Sigmoid colon (tissue), 7 donors: ENCODE data around the gene TENM3. TPM values are rescaled to one million over a fixed set of nuclear protein-coding genes. Genes with fewer than 3 reads are reported as not detected.
A peak's percentile ranks its signal among the peaks of the same experiment; 100 is the strongest.

Experiments used
- DNase-seq: peaks from one replicate; pipeline ENCODE4 v3.0.0-alpha.2; 2019
- H3K27ac ChIP-seq, 4 donors: fragments of 200-600 bp; sonication (generic); one replicate each; pipeline ENCODE4 v1.5.1; 2016 to 2019; ENCODE audit warnings: mild to moderate bottlenecking in 1 of 4
- H3K27me3 ChIP-seq, 3 donors: fragments of 200-600 bp; sonication (generic); one replicate each; pipeline ENCODE4 v1.5.1; 2019; ENCODE audit warnings: mild to moderate bottlenecking in 1 of 3
- H3K36me3 ChIP-seq, 4 donors: fragments of 200-600 bp; sonication (generic); one replicate each; pipeline ENCODE4 v1.5.1; 2016 to 2019
- H3K4me1 ChIP-seq, 4 donors: fragments of 200-600 bp; sonication (generic); one replicate each; pipeline ENCODE4 v1.5.1; 2017 to 2019
- H3K4me3 ChIP-seq, 4 donors: fragments of 200-600 bp; sonication (generic); one replicate each; pipeline ENCODE4 v1.5.1; 2017 to 2019; ENCODE audit warnings: mild to moderate bottlenecking in 2 of 4, moderate library complexity in 1 of 4
- H3K9me3 ChIP-seq, 4 donors: fragments of 200-600 bp in 3 of 4; sonication (generic) in 3 of 4; one replicate each; pipeline versions ENCODE4 v1.5.1 to v1.6.1; 2013 to 2019
- EP300 ChIP-seq, 4 donors: sonication (generic); formaldehyde crosslinking; IDR thresholded peaks; one replicate each; pipeline ENCODE4 v1.6.1; 2017; ENCODE audit warnings: antibody characterized with exemption in 4 of 4
- POLR2A ChIP-seq, 2 donors: fragments of 450-650 bp; IDR thresholded peaks; one replicate each; pipeline ENCODE4 v1.6.1; 2016; ENCODE audit warnings: antibody characterized with exemption in 2 of 2, mild to moderate bottlenecking in 2 of 2, moderate library complexity in 2 of 2
- POLR2AphosphoS5 ChIP-seq, 4 donors: sonication (generic); formaldehyde crosslinking; IDR thresholded peaks; one replicate each; pipeline ENCODE4 v1.6.1; 2017; ENCODE audit warnings: antibody characterized with exemption in 4 of 4
- WGBS, 2 donors: extraction: QIAGEN DNeasy Blood & Tissue Kit; methylation state at CpG; one replicate each; pipeline ENCODE4 v1.1.7; 2013; 5-methylcytosine and 5-hydroxymethylcytosine counted together
- intact Hi-C: fragments of 100-400 bp; cut with DNase I; formaldehyde crosslinking; loops from one replicate; pipeline ENCODE4 v1.15.1; 2023
- polyA plus RNA-seq, 3 donors: library from polyadenylated mRNA; stranded (reverse); fragments of 200-250 nt; gene quantifications; one replicate each; pipeline ENCODE4 v1.2.3, GENCODE V29; 2013
- total RNA-seq, 4 donors: library from RNA; depleted of rRNA; stranded (reverse); fragments of >200 nt; gene quantifications; one replicate each; pipeline ENCODE4 v1.1.0, GENCODE V29; 2016
- TF ChIP-seq, protein P1 (sequence below), 4 experiments: fragments of 450-650 bp in 3 of 4; fragments of 200-600 bp in 1 of 4; IDR thresholded peaks; one replicate each; pipeline ENCODE4 v1.5.1; 2016 to 2019; ENCODE audit warnings: antibody characterized with exemption in 4 of 4, mild to moderate bottlenecking in 3 of 4, moderate library complexity in 2 of 4
- donor health status: healthy with polysubstance abuse.
- donor health status: Bipolar disorder and iron deficiency.
- donor health status: healthy.

Gene TENM3
- total and polyA plus RNA-seq, 7 donors, result 0.60 to 82.3 (median 37.8) TPM; not detected in 1

DNA sequence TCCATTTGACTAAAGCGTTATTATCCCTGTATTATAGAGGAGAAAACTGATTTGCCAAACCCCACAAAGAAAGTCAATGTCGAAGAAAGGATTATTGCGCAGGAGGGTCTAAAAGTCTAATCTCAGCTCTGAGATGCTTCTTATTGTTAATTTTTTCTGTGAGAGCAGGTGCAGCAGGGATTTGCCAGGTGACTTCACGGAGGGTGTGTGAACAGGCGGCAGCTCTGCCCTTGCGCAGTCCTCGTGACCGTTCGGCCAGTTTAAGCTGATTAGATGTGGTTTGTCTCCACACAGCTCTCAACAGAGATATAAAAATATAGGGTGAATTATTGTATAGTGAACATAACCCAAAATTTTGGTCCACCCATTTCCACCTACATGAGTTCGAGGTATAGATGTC, 28.5 kb downstream of the TENM3 start:
- intact Hi-C loops, result no loop called here
- 93 to 94% methylated on average over 10 of the region's 10 CpGs for WGBS, 2 donors
- Histone ChIP-seq H3K36me3 (no peaks in the 10 kb centered on the region), H3K27ac (no peak overlapping the region), H3K4me1 (peaks cover 0 to 6% (median 2%) of the 10 kb centered on the region in 4 donors), H3K9me3 (no peaks in the 10 kb centered on the region), H3K27me3 (no peaks in the 10 kb centered on the region), H3K4me3 (no peak overlapping the region)
- DNase-seq, result no peak
- no peak for TF ChIP-seq POLR2AphosphoS5 (IDR thresholded peaks at IDR 0.05)
- TF ChIP-seq EP300 (IDR thresholded peaks at IDR 0.05), result no peak
- TF ChIP-seq, protein P1, sequence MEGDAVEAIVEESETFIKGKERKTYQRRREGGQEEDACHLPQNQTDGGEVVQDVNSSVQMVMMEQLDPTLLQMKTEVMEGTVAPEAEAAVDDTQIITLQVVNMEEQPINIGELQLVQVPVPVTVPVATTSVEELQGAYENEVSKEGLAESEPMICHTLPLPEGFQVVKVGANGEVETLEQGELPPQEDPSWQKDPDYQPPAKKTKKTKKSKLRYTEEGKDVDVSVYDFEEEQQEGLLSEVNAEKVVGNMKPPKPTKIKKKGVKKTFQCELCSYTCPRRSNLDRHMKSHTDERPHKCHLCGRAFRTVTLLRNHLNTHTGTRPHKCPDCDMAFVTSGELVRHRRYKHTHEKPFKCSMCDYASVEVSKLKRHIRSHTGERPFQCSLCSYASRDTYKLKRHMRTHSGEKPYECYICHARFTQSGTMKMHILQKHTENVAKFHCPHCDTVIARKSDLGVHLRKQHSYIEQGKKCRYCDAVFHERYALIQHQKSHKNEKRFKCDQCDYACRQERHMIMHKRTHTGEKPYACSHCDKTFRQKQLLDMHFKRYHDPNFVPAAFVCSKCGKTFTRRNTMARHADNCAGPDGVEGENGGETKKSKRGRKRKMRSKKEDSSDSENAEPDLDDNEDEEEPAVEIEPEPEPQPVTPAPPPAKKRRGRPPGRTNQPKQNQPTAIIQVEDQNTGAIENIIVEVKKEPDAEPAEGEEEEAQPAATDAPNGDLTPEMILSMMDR (IDR thresholded peaks at IDR 0.05), result no peak
- TF ChIP-seq POLR2A (IDR thresholded peaks at IDR 0.05), result no peak

DNA sequence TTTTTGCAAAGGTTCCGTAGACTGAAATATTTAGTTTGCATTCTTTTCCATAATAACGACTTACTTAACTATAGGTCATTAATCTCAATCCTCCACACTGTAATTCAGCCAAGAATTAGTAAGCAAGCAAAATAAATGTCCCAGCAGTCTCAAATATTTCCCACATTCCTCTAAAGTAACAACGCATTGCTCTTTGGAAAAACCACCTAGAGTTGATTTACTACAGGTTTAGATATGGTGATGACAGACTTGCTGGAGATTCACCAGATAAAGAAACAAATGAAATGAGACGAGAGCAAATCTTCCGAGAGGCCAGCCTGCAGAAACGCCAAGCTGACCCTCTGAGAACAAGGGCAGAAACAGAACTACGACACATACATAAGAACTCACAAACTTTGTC, 28.9 kb downstream of the TENM3 start:
- no peaks in the 10 kb centered on the region for H3K27me3 ChIP-seq
- H3K4me3 ChIP-seq, result no peak overlapping the region
- H3K4me1 ChIP-seq, result peaks cover 0 to 10% (median 4%) of the 10 kb centered on the region in 4 donors
- H3K36me3 ChIP-seq, result no peaks in the 10 kb centered on the region
- 79 to 87% methylated on average over 7 of the region's 7 CpGs for WGBS, 2 donors
- TF ChIP-seq EP300 (IDR thresholded peaks at IDR 0.05) (no peak), POLR2AphosphoS5 (IDR thresholded peaks at IDR 0.05) (no peak), POLR2A (IDR thresholded peaks at IDR 0.05) (no peak)
- TF ChIP-seq, protein P1 (IDR thresholded peaks at IDR 0.05), result no peak
- DNase-seq, result no peak
- no peaks in the 10 kb centered on the region for H3K9me3 ChIP-seq
- peak overlapping the region in 1 of 4 donors; percentile 5 for H3K27ac ChIP-seq
- intact Hi-C loops, result no loop called here

DNA sequence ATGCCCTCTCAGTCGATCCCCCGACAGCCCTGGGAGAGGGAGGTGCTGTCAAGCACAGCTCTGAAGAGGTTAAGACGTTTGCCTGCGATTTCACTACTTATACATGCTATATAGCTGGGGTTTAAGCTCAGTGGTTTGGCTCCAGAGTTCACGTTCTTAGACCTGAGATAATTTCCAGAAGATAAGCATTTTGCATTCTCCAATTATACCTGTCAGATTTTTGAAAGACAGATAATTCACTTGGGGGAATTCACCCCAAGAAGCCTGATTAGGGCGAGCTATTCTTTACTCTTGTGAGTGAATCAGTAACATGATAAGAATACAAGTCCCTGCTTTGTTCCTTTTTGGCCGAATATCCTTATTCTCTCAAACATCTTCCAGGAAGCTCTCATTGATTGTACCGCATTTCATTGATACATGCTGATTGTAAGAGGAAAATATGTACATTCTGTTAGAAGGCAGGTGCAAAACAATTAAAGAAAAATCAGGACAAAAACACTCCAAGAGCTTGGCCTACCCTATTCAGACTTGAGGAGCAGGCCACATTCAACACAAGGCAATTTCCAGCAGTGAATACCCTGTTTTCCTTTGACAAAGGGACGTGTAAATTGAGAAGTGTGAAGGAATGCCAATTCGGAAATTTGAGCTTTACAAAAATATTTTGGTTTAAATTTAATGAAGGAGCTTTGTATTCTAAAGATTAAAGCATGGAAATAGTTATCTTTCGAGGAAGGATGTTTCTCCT, 30.2 kb downstream of the TENM3 start:
- Histone ChIP-seq H3K4me3 (no peak overlapping the region), H3K27ac (no peak overlapping the region), H3K9me3 (no peaks in the 10 kb centered on the region), H3K27me3 (no peaks in the 10 kb centered on the region), H3K36me3 (no peaks in the 10 kb centered on the region), H3K4me1 (peaks cover 0 to 14% (median 6%) of the 10 kb centered on the region in 4 donors)
- no peak for DNase-seq
- intact Hi-C loops, result no loop called here
- whole genome bisulfite sequencing, 2 donors, result 72 to 79% methylated on average over 11 of the region's 11 CpGs
- TF ChIP-seq EP300 (IDR thresholded peaks at IDR 0.05) (no peak), POLR2AphosphoS5 (IDR thresholded peaks at IDR 0.05) (no peak), POLR2A (IDR thresholded peaks at IDR 0.05) (no peak)
- TF ChIP-seq, protein P1 (IDR thresholded peaks at IDR 0.05), result no peak

DNA sequence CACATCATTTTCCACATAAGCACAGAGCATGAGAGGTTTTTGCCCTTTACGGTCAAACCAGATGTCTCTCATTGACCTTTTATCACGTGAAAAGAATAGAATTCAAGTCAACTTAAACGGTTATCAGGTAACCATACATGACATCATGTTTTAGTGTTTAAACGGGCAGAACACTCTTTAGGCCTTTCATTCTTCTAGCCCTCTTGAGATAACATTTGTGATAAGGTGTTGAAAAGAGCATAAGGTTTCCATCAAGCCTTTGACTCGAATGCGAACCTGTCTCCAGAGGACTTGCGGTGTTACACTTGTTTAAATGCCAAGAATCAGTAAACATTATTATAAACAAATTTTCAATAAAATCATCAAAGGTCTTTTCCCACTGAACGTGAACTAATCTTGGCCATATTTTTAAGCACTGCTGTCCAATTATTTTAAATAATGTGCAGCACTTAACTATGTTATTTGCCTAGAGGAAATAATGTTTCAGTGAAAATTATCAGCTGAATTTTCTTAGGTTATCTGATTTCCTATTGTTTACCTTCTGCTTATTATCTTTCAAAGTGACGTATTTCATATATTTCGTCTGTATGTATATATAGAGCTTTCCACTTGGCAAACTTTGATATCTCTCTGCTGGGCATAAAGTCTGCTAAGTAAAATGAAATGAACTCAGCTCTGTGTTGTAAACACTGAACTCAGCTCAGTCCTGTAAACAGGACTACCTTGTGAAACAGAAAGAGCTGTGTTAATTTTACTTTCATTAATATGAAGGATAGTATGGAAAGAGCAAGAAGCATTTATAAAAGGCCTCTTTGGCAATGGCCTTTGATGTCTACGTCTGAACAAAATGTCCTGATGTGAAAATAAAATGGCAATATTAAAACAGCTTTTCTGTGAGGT, 33.3 kb downstream of the TENM3 start:
- no peaks in the 10 kb centered on the region for H3K36me3 ChIP-seq
- no peak for TF ChIP-seq EP300 (IDR thresholded peaks at IDR 0.05)
- TF ChIP-seq POLR2A (IDR thresholded peaks at IDR 0.05), result no peak
- no peak for TF ChIP-seq POLR2AphosphoS5 (IDR thresholded peaks at IDR 0.05)
- TF ChIP-seq, protein P1 (IDR thresholded peaks at IDR 0.05), result no peak
- H3K4me1 ChIP-seq, result peaks cover 0 to 14% (median 6%) of the 10 kb centered on the region in 4 donors
- H3K4me3 ChIP-seq, result no peak overlapping the region
- H3K27me3 ChIP-seq, result no peaks in the 10 kb centered on the region
- no peaks in the 10 kb centered on the region for H3K9me3 ChIP-seq
- DNase-seq, result no peak
- WGBS, 2 donors, result 42 to 59% methylated on average over 11 of the region's 11 CpGs
- intact Hi-C loops, result no loop called here
- no peak overlapping the region for H3K27ac ChIP-seq
